GM19438 (cell line): Measurements from ENCODE around the gene SCARF2.
"Not testable (repeated sequence)": the region's sequence is repeated elsewhere in the genome, so short reads cannot be mapped to it uniquely, and the experiment has no call there.

Source experiments
- ATAC-seq: cut with Tn5 transposase; IDR thresholded peaks from one replicate; pipeline ENCODE4 v1.9.1; 2021; ENCODE audit warnings: low read depth; ENCODE audit not compliant: unreplicated experiment

The SCARF2 gene

GRCh38 chr22:20415241-20415640 is 22.4 kb downstream of the SCARF2 start:
- ATAC-seq = not testable (repeated sequence)

- no peak for ATAC-seq
These were observed 23.2 kb downstream of the SCARF2 start for GRCh38 chr22:20414450-20414849.

- no peak for ATAC-seq
These were observed 23.6 kb downstream of the SCARF2 start for GRCh38 chr22:20414059-20414440.

GRCh38 chr22:20413217-20414058 is 24.2 kb downstream of the SCARF2 start:
- no peak for ATAC-seq

GRCh38 chr22:20412474-20413216 is 25.0 kb downstream of the SCARF2 start:
- no peak for ATAC-seq

GRCh38 chr22:20409385-20409784 is 28.2 kb downstream of the SCARF2 start:
- not testable (repeated sequence) for ATAC-seq

GRCh38 chr22:20408891-20409290 is 28.7 kb downstream of the SCARF2 start:
- no peak for ATAC-seq

GRCh38 chr22:20407829-20408228 is 29.8 kb downstream of the SCARF2 start:
- ATAC-seq = no peak

- no peak for ATAC-seq
These were observed 30.8 kb downstream of the SCARF2 start for GRCh38 chr22:20406686-20407408.

- no peak for ATAC-seq
These were observed 31.5 kb downstream of the SCARF2 start for GRCh38 chr22:20405931-20406685.

- ATAC-seq = no peak
These were observed 32.2 kb downstream of the SCARF2 start for GRCh38 chr22:20405291-20405930.

GRCh38 chr22:20404881-20405280 is 32.7 kb downstream of the SCARF2 start:
- no peak for ATAC-seq

- ATAC-seq = no peak
These were observed 33.9 kb downstream of the SCARF2 start for GRCh38 chr22:20403779-20404140.

- no peak for ATAC-seq
These were observed 34.5 kb downstream of the SCARF2 start for GRCh38 chr22:20402960-20403778.

- ATAC-seq = no peak
These were observed 36.1 kb downstream of the SCARF2 start for GRCh38 chr22:20401376-20402014.

- no peak for ATAC-seq
These were observed 36.8 kb downstream of the SCARF2 start for GRCh38 chr22:20400606-20401375.

GRCh38 chr22:20399866-20400605 is 37.6 kb downstream of the SCARF2 start:
- ATAC-seq = no peak
